DOHH2 (cell line): ENCODE data around the gene CRBN.

ENCODE experiments used
- CTCF ChIP-seq: fragments of 200-600 bp; sonication (generic); IDR thresholded peaks from one replicate; pipeline ENCODE4 v1.5.1; 2014; ENCODE audit warnings: antibody characterized with exemption, mild to moderate bottlenecking, low read depth, low read length; ENCODE audit not compliant: poor library complexity, severe bottlenecking
- EZH2phosphoT487 ChIP-seq: fragments of 200-600 bp; sonication (generic); IDR thresholded peaks from 2 replicates; pipeline ENCODE4 v1.6.1; 2017; ENCODE audit warnings: borderline replicate concordance, mild to moderate bottlenecking, antibody characterized with exemption, low read length, moderate library complexity, mixed read lengths

- TF ChIP-seq CTCF (no peak), EZH2phosphoT487 (no peak)
These were observed 76.7 kb downstream of the CRBN start for GRCh38 chr3:3102751-3103150.
